H1 (cell line): ENCODE measurements around the gene SLK. TPM values are rescaled to one million over a fixed set of nuclear protein-coding genes. Genes with fewer than 3 reads are reported as not detected.

Source experiments
- CTCF ChIA-PET: fragments of 300-600 bp; sonication (Branson Sonifier 250); formaldehyde crosslinking; loops from one replicate; lab custom pipeline; 2021; ENCODE audit not compliant: partially characterized antibody; lab: Charles Lee
- POLR2A ChIA-PET: fragments of 300-600 bp; sonication (Branson Sonifier 250); formaldehyde crosslinking; loops from one replicate; lab custom pipeline; 2021; ENCODE audit warnings: inconsistent platforms; ENCODE audit not compliant: partially characterized antibody; lab: Charles Lee
- DNase-seq, 2 experiments: peaks; one replicate each; pipeline versions ENCODE4 v3.0.0 to v3.0.0-alpha.2; 2010 to 2022; ENCODE audit warnings: low spot score in 2 of 2, low read depth in 1 of 2, mixed read lengths in 1 of 2
- FAIRE-seq: peaks from 2 replicates; lab custom pipeline; 2011; peaks lifted over from hg19 to GRCh38; lab: Jason Lieb, UNC
- H2AFZ ChIP-seq: 2 replicates; pipeline ENCODE4 v1.8.1; 2012; ENCODE audit warnings: low read length, inconsistent platforms
- H2AK5ac ChIP-seq: 2 replicates; pipeline ENCODE4 v1.6.1; 2013; ENCODE audit warnings: low read depth, low read length
- H2BK120ac ChIP-seq: replicated peaks from 2 replicates; pipeline ENCODE3; 2013; ENCODE audit warnings: low read depth, low read length, inconsistent platforms
- H2BK12ac ChIP-seq: 2 replicates; pipeline ENCODE4 v1.6.1; 2013; ENCODE audit warnings: low read depth, low read length
- H2BK15ac ChIP-seq: 2 replicates; pipeline ENCODE4 v1.6.1; 2013; ENCODE audit warnings: low read length
- H2BK20ac ChIP-seq: 2 replicates; pipeline ENCODE4 v1.6.1; 2013; ENCODE audit warnings: low read length
- H2BK5ac ChIP-seq: 2 replicates; pipeline ENCODE4 v1.6.1; 2013; ENCODE audit warnings: low read depth, low read length
- H3K14ac ChIP-seq: 2 replicates; pipeline ENCODE4 v1.6.1; 2013; ENCODE audit warnings: inconsistent platforms; ENCODE audit not compliant: insufficient read length
- H3K18ac ChIP-seq: 2 replicates; pipeline ENCODE4 v1.6.1; 2013; ENCODE audit warnings: low read length; ENCODE audit errors: extremely low read depth
- H3K23ac ChIP-seq: 2 replicates; pipeline ENCODE4 v1.6.1; 2013; ENCODE audit warnings: inconsistent platforms; ENCODE audit not compliant: insufficient read length
- H3K23me2 ChIP-seq: 2 replicates; pipeline ENCODE4 v1.6.1; 2013; ENCODE audit warnings: low read depth, low read length
- H3K27ac ChIP-seq: 2 replicates; pipeline ENCODE4 v1.6.1; 2011; ENCODE audit warnings: low read depth, low read length, inconsistent platforms
- H3K27me3 ChIP-seq, 4 experiments: replicated peaks in 1 of 4; 1 replicate in 1 of 4; 2 replicates in 3 of 4; pipeline versions ENCODE4 v1.6.1 to v1.8.1; 2011 to 2013; ENCODE audit warnings: low read length in 3 of 4, mild to moderate bottlenecking in 3 of 4, inconsistent platforms in 2 of 4, mixed read lengths in 2 of 4, moderate library complexity in 1 of 4; ENCODE audit not compliant: control insufficient read depth in 3 of 4, insufficient read depth in 3 of 4; ENCODE audit errors: extremely low read depth in 1 of 4
- H3K36me3 ChIP-seq, 4 experiments: 2 replicates each; pipeline versions ENCODE4 v1.6.1 to v1.8.1; 2011 to 2013; ENCODE audit warnings: mild to moderate bottlenecking in 4 of 4, low read length in 3 of 4, moderate library complexity in 2 of 4, control low read depth in 1 of 4, inconsistent platforms in 1 of 4; ENCODE audit not compliant: insufficient read depth in 4 of 4, control insufficient read depth in 2 of 4
- H3K4ac ChIP-seq: replicated peaks from 2 replicates; pipeline ENCODE3; 2013; ENCODE audit warnings: low read length, low read depth, mixed read lengths, inconsistent platforms; ENCODE audit not compliant: insufficient read length
- H3K4me1 ChIP-seq, 4 experiments: replicated peaks in 1 of 4; 1 replicate in 1 of 4; 2 replicates in 3 of 4; pipeline versions ENCODE4 v1.6.1 to v1.8.1; 2011 to 2013; ENCODE audit warnings: low read length in 3 of 4, inconsistent platforms in 2 of 4, mixed read lengths in 1 of 4; ENCODE audit not compliant: insufficient read depth in 4 of 4, control insufficient read depth in 3 of 4
- H3K4me2 ChIP-seq, 2 experiments: 2 replicates each; pipeline versions ENCODE4 v1.6.1 to v1.8.1; 2011 to 2013; ENCODE audit warnings: low read depth in 2 of 2, low read length in 2 of 2, control low read depth in 1 of 2, inconsistent platforms in 1 of 2, mild to moderate bottlenecking in 1 of 2; ENCODE audit not compliant: insufficient read depth in 1 of 2
- H3K4me3 ChIP-seq, 4 experiments: fragments of 200-600, 300-600 bp in 1 of 4; sonication (generic), shearing (Covaris generic), sonication (Bioruptor Twin) in 1 of 4; 2 replicates each; pipeline versions ENCODE4 v1.5.1 to v1.8.1; 2011 to 2016; ENCODE audit warnings: low read length in 4 of 4, low read depth in 3 of 4, control low read depth in 2 of 4, inconsistent platforms in 2 of 4, mild to moderate bottlenecking in 2 of 4, mixed read lengths in 1 of 4, moderate library complexity in 1 of 4; ENCODE audit not compliant: insufficient read depth in 2 of 4; ENCODE audit errors: extremely low read depth in 1 of 4
- H3K56ac ChIP-seq: replicated peaks from 2 replicates; pipeline ENCODE3; 2013; ENCODE audit warnings: low read depth, mild to moderate bottlenecking, mixed read lengths, low read length, inconsistent platforms; ENCODE audit not compliant: insufficient read length
- H3K79me1 ChIP-seq: 2 replicates; pipeline ENCODE4 v1.6.1; 2013; ENCODE audit warnings: low read depth, low read length, control low read depth
- H3K79me2 ChIP-seq, 2 experiments: 2 replicates each; pipeline versions ENCODE4 v1.6.1 to v1.8.1; 2012 to 2013; ENCODE audit warnings: low read length in 2 of 2, mild to moderate bottlenecking in 2 of 2, inconsistent platforms in 1 of 2; ENCODE audit not compliant: insufficient read depth in 2 of 2, control insufficient read depth in 1 of 2
- H3K9ac ChIP-seq, 4 experiments: replicated peaks in 1 of 4; 1 replicate in 1 of 4; 2 replicates in 3 of 4; pipeline versions ENCODE4 v1.6.1 to v1.8.1; 2011 to 2013; ENCODE audit warnings: low read depth in 3 of 4, low read length in 3 of 4, control low read depth in 2 of 4, mild to moderate bottlenecking in 2 of 4, moderate library complexity in 2 of 4, inconsistent platforms in 1 of 4; ENCODE audit errors: extremely low read depth in 1 of 4
- H3K9me3 ChIP-seq, 2 experiments: 2 replicates each; pipeline versions ENCODE4 v1.6.1 to v1.8.1; 2012 to 2013; ENCODE audit warnings: mild to moderate bottlenecking in 2 of 2, moderate library complexity in 2 of 2, control low read depth in 1 of 2, inconsistent platforms in 1 of 2, low read depth in 1 of 2, low read length in 1 of 2, mixed read lengths in 1 of 2; ENCODE audit not compliant: insufficient read depth in 2 of 2
- H4K20me1 ChIP-seq, 2 experiments: replicated peaks in 1 of 2; 2 replicates each; pipeline versions ENCODE3 to v1.8.1; 2011 to 2013; ENCODE audit warnings: inconsistent platforms in 2 of 2, low read length in 2 of 2, mild to moderate bottlenecking in 1 of 2; ENCODE audit not compliant: insufficient read depth in 2 of 2, control insufficient read depth in 1 of 2
- H4K5ac ChIP-seq: 2 replicates; pipeline ENCODE4 v1.6.1; 2013; ENCODE audit warnings: low read length, low read depth, mixed read lengths, inconsistent platforms; ENCODE audit not compliant: insufficient read length
- H4K8ac ChIP-seq: 2 replicates; pipeline ENCODE4 v1.8.0; 2013; ENCODE audit warnings: mild to moderate bottlenecking, moderate library complexity, low read length, inconsistent platforms; ENCODE audit not compliant: insufficient read depth; ENCODE audit errors: extremely low read depth
- H4K91ac ChIP-seq: replicated peaks from 2 replicates; pipeline ENCODE3; 2013; ENCODE audit warnings: low read length, mixed read lengths, inconsistent platforms; ENCODE audit not compliant: insufficient read length
- CBX8 ChIP-seq: fragments of 300-800, 300-1000 bp; sonication (generic); IDR thresholded peaks from 2 replicates; pipeline ENCODE4 v1.7.1; 2016; ENCODE audit warnings: low read depth, low read length, borderline replicate concordance
- MAX ChIP-seq: IDR thresholded peaks from 2 replicates; pipeline ENCODE4 v1.6.1; 2012; ENCODE audit warnings: inconsistent platforms
- SIN3A ChIP-seq, 2 experiments: IDR thresholded peaks in 1 of 2; conservative IDR thresholded peaks in 1 of 2; 2 replicates each; pipeline ENCODE4 v1.6.1; 2011 to 2012; ENCODE audit warnings: low read length in 2 of 2, improper control_type of control experiment in 1 of 2, low read depth in 1 of 2, mild to moderate bottlenecking in 1 of 2
- WGBS, 2 experiments: shearing (Covaris generic) in 1 of 2; methylation state at CpG; one replicate each; pipeline versions ENCODE4 v1.1.6 to v1.1.7; 2013 to 2015; ENCODE audit warnings: low lambda C conversion rate in 2 of 2, mixed read lengths in 2 of 2, inconsistent platforms in 1 of 2, low coverage in 1 of 2, missing lambda C conversion rate in 1 of 2; ENCODE audit not compliant: insufficient replicate concordance in 2 of 2, insufficient coverage in 1 of 2, insufficient read length in 1 of 2; ENCODE audit errors: extremely low coverage in 1 of 2, missing lambda C conversion rate in 1 of 2; 5-methylcytosine and 5-hydroxymethylcytosine counted together
- polyA plus RNA-seq, 7 experiments: library from polyadenylated mRNA; depleted of rRNA in 3 of 7; stranded (reverse) in 5 of 7; unstranded in 2 of 7; fragments of >200 nt in 5 of 7; fragments of 200-250 nt in 2 of 7; gene quantifications; 1 replicate in 5 of 7; 2 replicates in 1 of 7; 4 replicates in 1 of 7; pipeline versions ENCODE4 v1.2.1 to v1.2.3, GENCODE V29; 2011 to 2013; ENCODE audit warnings: missing spikeins in 2 of 7, mixed read lengths in 2 of 7
- total RNA-seq: library from RNA; stranded (reverse); fragmentation: NEBNext Ultra II Directional; extraction: Animal tissue kit (Norgen Biotek cat#: 25700); gene quantifications from 2 replicates; pipeline ENCODE4 v1.2.1, GENCODE V29; 2021

Gene SLK
- total and polyA plus RNA-seq, 2 of the 8 experiments (the other 6 are each of a cell fraction or from before 2014, with no cell fraction given) = 2.7 to 18.3 TPM

- H3K79me2 ChIP-seq = no peaks in the 10 kb centered on the region
- no peaks in the 10 kb centered on the region for H3K27me3 ChIP-seq
- ChIA-PET CTCF (interaction anchor here (0.8 to 1.6 kb wide), 2 partner anchors 12 to 110 kb away, joined by 3 read pairs; no protein-coding TSS in a partner anchor), POLR2A (interaction anchor here (1.0 kb wide), 1 partner anchor 114 kb away, joined by 4 read pairs; no protein-coding TSS in a partner anchor)
- no peak overlapping the region for H2AK5ac ChIP-seq
- H3K9me3 ChIP-seq = no peaks in the 10 kb centered on the region
- H4K20me1 ChIP-seq = no peaks in the 10 kb centered on the region
- no peak overlapping the region for H2BK12ac ChIP-seq
- no peak overlapping the region for H3K56ac ChIP-seq
- H2BK20ac ChIP-seq = no peak overlapping the region
- no peaks in the 10 kb centered on the region for H3K4me1 ChIP-seq
- H3K23ac ChIP-seq = no peak overlapping the region
- H3K27ac ChIP-seq = no peak overlapping the region
- no peak overlapping the region for H2AFZ ChIP-seq
- no peak overlapping the region for H3K4me3 ChIP-seq
- H3K4me2 ChIP-seq = no peak overlapping the region
- H4K8ac ChIP-seq = no peak overlapping the region
- H2BK15ac ChIP-seq = no peak overlapping the region
- H3K14ac ChIP-seq = no peak overlapping the region
- H3K23me2 ChIP-seq = no peaks in the 10 kb centered on the region
- DNase-seq = no peak
- WGBS, 2 experiments = 100% methylated on average over 1 of the region's 1 CpG; no CpG with 5 or more reads in 1 of the 2 experiments
- no peak overlapping the region for H2BK5ac ChIP-seq
- no peak overlapping the region for H4K91ac ChIP-seq
- H3K4ac ChIP-seq = no peak overlapping the region
- peaks cover 0 to 4% (median 0%) of the 10 kb centered on the region in 4 experiments; a peak in 2 of 8 replicates for H3K36me3 ChIP-seq
- H4K5ac ChIP-seq = no peak overlapping the region
- no peaks in the 10 kb centered on the region for H3K79me1 ChIP-seq
- no peak for FAIRE-seq
- no peak overlapping the region for H2BK120ac ChIP-seq
- no peak overlapping the region for H3K9ac ChIP-seq
- H3K18ac ChIP-seq = no peak overlapping the region
- TF ChIP-seq MAX (no peak), SIN3A (conservative IDR thresholded peaks at IDR 0.05 in 1 of 2, IDR thresholded peaks at IDR 0.05 in 1 of 2; ENCODE audit: low read depth in 1 of 2, low read length in 2 of 2) (no peak), CBX8 (no peak)
Measured at GRCh38 chr10:103995134-103995533, 28.2 kb downstream of the SLK start.
